Esophagus squamous epithelium (tissue), 4 donors: ENCODE results near the gene ACAD8.

Experiments used
- POLR2A ChIP-seq, 4 donors: fragments of 450-650 bp; IDR thresholded peaks; one replicate each; pipeline ENCODE4 v1.6.1; 2017; ENCODE audit warnings: antibody characterized with exemption in 4 of 4, mild to moderate bottlenecking in 4 of 4, moderate library complexity in 3 of 4
- TF ChIP-seq, protein P1 (sequence below), 6 experiments: fragments of 450-650 bp in 4 of 6; fragments of 200-600 bp in 2 of 6; sonication (generic) in 2 of 6; IDR thresholded peaks; one replicate each; pipeline ENCODE4 v1.5.1; 2016 to 2019; ENCODE audit warnings: antibody characterized with exemption in 6 of 6, mild to moderate bottlenecking in 4 of 6, moderate library complexity in 4 of 6

DNA sequence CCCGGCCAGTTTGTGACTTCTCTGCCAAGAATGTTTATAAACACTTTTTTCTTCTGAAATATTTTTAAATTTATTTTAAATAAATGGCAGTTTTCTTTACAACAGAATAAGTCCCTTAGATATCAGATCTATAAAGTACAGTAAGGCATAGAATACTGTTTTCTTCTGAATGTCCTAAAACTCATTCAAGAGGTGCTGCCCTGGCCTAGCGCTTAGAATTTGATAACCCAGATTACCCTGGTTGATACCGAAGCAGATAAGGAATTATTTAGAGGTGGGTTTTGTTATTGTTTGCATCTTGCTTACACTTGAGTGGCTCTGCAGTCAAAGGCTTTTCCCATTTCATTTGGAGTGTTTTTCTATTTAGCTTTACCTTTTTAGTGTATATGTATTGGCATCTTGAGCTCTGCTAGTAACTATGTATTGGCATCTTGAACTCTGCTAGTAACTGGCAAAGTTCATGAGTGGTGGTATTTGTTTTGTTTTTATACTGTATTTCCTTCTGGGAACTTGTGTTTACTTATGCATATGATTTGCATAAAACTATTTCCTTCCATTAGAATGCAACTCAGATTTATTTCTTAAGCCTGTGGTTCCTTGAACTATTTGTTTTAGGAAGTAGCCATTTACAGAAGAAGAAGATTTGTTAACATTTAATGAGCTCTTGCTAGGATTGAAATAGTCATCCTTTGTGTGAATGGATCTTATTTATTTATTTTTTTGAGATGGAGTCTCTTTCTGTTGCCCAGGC lies 1.2 kb downstream of the ACAD8 start:
- TF ChIP-seq POLR2A (IDR thresholded peaks at IDR 0.05): no peak
- TF ChIP-seq, protein P1, sequence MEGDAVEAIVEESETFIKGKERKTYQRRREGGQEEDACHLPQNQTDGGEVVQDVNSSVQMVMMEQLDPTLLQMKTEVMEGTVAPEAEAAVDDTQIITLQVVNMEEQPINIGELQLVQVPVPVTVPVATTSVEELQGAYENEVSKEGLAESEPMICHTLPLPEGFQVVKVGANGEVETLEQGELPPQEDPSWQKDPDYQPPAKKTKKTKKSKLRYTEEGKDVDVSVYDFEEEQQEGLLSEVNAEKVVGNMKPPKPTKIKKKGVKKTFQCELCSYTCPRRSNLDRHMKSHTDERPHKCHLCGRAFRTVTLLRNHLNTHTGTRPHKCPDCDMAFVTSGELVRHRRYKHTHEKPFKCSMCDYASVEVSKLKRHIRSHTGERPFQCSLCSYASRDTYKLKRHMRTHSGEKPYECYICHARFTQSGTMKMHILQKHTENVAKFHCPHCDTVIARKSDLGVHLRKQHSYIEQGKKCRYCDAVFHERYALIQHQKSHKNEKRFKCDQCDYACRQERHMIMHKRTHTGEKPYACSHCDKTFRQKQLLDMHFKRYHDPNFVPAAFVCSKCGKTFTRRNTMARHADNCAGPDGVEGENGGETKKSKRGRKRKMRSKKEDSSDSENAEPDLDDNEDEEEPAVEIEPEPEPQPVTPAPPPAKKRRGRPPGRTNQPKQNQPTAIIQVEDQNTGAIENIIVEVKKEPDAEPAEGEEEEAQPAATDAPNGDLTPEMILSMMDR (IDR thresholded peaks at IDR 0.05): no peak
